ENCODE results near the gene UXT.
A peak's percentile ranks its signal among the peaks of the same experiment; 100 is the strongest.
"Not testable (repeated sequence)": the region's sequence is repeated elsewhere in the genome, so short reads cannot be mapped to it uniquely, and the experiment has no call there.

Gene UXT

GRCh38 chrX:47658684-47659420 lies at the start of gene UXT:
Gene UXT (minus strand): TSS chrX:47659180. CDS start chrX:47658927, 253 bp downstream.
- DNase-seq (ENCODE audit: low read depth in 2 of 2) = peak; percentile 91 to 92

- DNase-seq (ENCODE audit: low read depth in 2 of 2) = no peak
These were observed 48.2 kb upstream of the UXT start for GRCh38 chrX:47707031-47707780.

- DNase-seq (ENCODE audit: low read depth in 2 of 2) = peak in 1 of 2 experiments; percentile 7
These were observed 47.6 kb upstream of the UXT start for GRCh38 chrX:47706575-47706974.

- no peak for DNase-seq (ENCODE audit: low read depth in 2 of 2)
These were observed 45.8 kb upstream of the UXT start for GRCh38 chrX:47704736-47705135.

- DNase-seq (ENCODE audit: low read depth in 2 of 2) = no peak
These were observed 38.2 kb upstream of the UXT start for GRCh38 chrX:47697181-47697580.

GRCh38 chrX:47690175-47690574 lies 31.2 kb upstream of the UXT start:
- no peak for DNase-seq (ENCODE audit: low read depth in 2 of 2)

GRCh38 chrX:47687263-47687662 lies 28.3 kb upstream of the UXT start:
- DNase-seq (ENCODE audit: low read depth in 2 of 2) = no peak

- no peak for DNase-seq (ENCODE audit: low read depth in 2 of 2)
These were observed 24.8 kb upstream of the UXT start for GRCh38 chrX:47683829-47684205.

- no peak for DNase-seq (ENCODE audit: low read depth in 2 of 2)
These were observed 24.3 kb upstream of the UXT start for GRCh38 chrX:47683184-47683828.

- DNase-seq (ENCODE audit: low read depth in 2 of 2) = not testable (repeated sequence)
These were observed 17.2 kb upstream of the UXT start for GRCh38 chrX:47675959-47676859.

GRCh38 chrX:47674776-47675175 lies 15.8 kb upstream of the UXT start:
- DNase-seq (ENCODE audit: low read depth in 2 of 2) = no peak

GRCh38 chrX:47665797-47666196 lies 6.8 kb upstream of the UXT start:
- DNase-seq (ENCODE audit: low read depth in 2 of 2) = not testable (repeated sequence)

- DNase-seq (ENCODE audit: low read depth in 2 of 2) = no peak
These were observed 5.8 kb upstream of the UXT start for GRCh38 chrX:47664737-47665136.

GRCh38 chrX:47662144-47662657 lies 3.2 kb upstream of the UXT start:
- DNase-seq (ENCODE audit: low read depth in 2 of 2) = peak; percentile 82 to 87

- DNase-seq (ENCODE audit: low read depth in 2 of 2) = no peak
These were observed 2.6 kb upstream of the UXT start for GRCh38 chrX:47661539-47661938.

- DNase-seq (ENCODE audit: low read depth in 2 of 2) = no peak
These were observed 394 bp upstream of the UXT start for GRCh38 chrX:47659421-47659726.

GRCh38 chrX:47658301-47658683 lies 688 bp downstream of the UXT start:
- DNase-seq (ENCODE audit: low read depth in 2 of 2) = no peak

- no peak for DNase-seq (ENCODE audit: low read depth in 2 of 2)
These were observed 7.7 kb downstream of the UXT start for GRCh38 chrX:47651043-47651905.

- DNase-seq (ENCODE audit: low read depth in 2 of 2) = peak; percentile 96
These were observed 8.6 kb downstream of the UXT start, which contains the start of gene ELK1 for GRCh38 chrX:47650164-47651042. Gene ELK1 (minus strand): TSS chrX:47650563. CDS start chrX:47641441, 9,122 bp downstream.

GRCh38 chrX:47649781-47650163 lies 9.2 kb downstream of the UXT start:
- DNase-seq (ENCODE audit: low read depth in 2 of 2) = no peak

Data from fibroblast of skin of left biceps (primary cell).